ENCODE data around the gene DNER.

- TF ChIP-seq, protein P1, sequence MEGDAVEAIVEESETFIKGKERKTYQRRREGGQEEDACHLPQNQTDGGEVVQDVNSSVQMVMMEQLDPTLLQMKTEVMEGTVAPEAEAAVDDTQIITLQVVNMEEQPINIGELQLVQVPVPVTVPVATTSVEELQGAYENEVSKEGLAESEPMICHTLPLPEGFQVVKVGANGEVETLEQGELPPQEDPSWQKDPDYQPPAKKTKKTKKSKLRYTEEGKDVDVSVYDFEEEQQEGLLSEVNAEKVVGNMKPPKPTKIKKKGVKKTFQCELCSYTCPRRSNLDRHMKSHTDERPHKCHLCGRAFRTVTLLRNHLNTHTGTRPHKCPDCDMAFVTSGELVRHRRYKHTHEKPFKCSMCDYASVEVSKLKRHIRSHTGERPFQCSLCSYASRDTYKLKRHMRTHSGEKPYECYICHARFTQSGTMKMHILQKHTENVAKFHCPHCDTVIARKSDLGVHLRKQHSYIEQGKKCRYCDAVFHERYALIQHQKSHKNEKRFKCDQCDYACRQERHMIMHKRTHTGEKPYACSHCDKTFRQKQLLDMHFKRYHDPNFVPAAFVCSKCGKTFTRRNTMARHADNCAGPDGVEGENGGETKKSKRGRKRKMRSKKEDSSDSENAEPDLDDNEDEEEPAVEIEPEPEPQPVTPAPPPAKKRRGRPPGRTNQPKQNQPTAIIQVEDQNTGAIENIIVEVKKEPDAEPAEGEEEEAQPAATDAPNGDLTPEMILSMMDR (IDR thresholded peaks at IDR 0.05): no peak
- peak; percentile 12 to 87 for TF ChIP-seq EP300 (IDR thresholded peaks at IDR 0.05)
These were observed 383.4 kb downstream of the DNER start for GRCh38 chr2:229330952-229331351.
